Kidney (tissue), 14 donors: ENCODE measurements around the gene PAX7. TPM values are rescaled to one million over a fixed set of nuclear protein-coding genes. Genes with fewer than 3 reads are reported as not detected.

ENCODE experiments used
- DNase-seq, 5 donors: peaks; one replicate each; pipeline ENCODE4 v3.0.0-alpha.2; 2013 to 2020
- FAIRE-seq: peaks from 2 replicates; lab custom pipeline; 2012; peaks lifted over from hg19 to GRCh38; lab: Jason Lieb, UNC
- H3K27ac ChIP-seq, 2 donors: one replicate each; pipeline ENCODE4 v1.7.0; 2013; ENCODE audit warnings: low read depth in 2 of 2, low read length in 2 of 2, inconsistent platforms in 1 of 2
- H3K27me3 ChIP-seq: one replicate; pipeline ENCODE4 v1.7.1; 2013; ENCODE audit warnings: low read length, inconsistent platforms; ENCODE audit not compliant: control insufficient read depth, insufficient read depth
- H3K36me3 ChIP-seq, 3 donors: one replicate each; pipeline versions ENCODE4 v1.7.0 to v1.7.1; 2013; ENCODE audit warnings: low read length in 3 of 3, control low read depth in 1 of 3, inconsistent platforms in 1 of 3; ENCODE audit not compliant: insufficient read depth in 3 of 3, control insufficient read depth in 2 of 3
- H3K4me1 ChIP-seq, 3 donors: one replicate each; pipeline versions ENCODE4 v1.7.0 to v1.7.1; 2013; ENCODE audit warnings: low read length in 3 of 3, inconsistent platforms in 1 of 3, low read depth in 1 of 3; ENCODE audit not compliant: control insufficient read depth in 2 of 3, insufficient read depth in 2 of 3
- H3K4me3 ChIP-seq, 3 donors: one replicate each; pipeline versions ENCODE4 v1.7.0 to v1.8.1; 2013; ENCODE audit warnings: low read length in 3 of 3, control low read depth in 1 of 3, inconsistent platforms in 1 of 3
- H3K9ac ChIP-seq, 3 donors: one replicate each; pipeline versions ENCODE4 v1.7.0 to v1.7.1; 2013; ENCODE audit warnings: low read length in 3 of 3, control low read depth in 1 of 3, inconsistent platforms in 1 of 3
- H3K9me3 ChIP-seq, 3 donors: one replicate each; pipeline versions ENCODE4 v1.7.0 to v1.7.1; 2013; ENCODE audit warnings: low read length in 3 of 3, control low read depth in 1 of 3, inconsistent platforms in 1 of 3; ENCODE audit not compliant: control insufficient read depth in 2 of 3, insufficient read depth in 1 of 3
- intact Hi-C: fragments of 100-400 bp; cut with DNase I; formaldehyde crosslinking; loops from one replicate; pipeline ENCODE4 v1.11.1; 2022
- polyA plus RNA-seq: library from polyadenylated mRNA; stranded (reverse); fragments of 350-450 nt; fragmentation: Illumina TruSeq; extraction: RNeasy Lipid Tissue Mini Kit (QIAGEN cat#74804); gene quantifications from one replicate; pipeline ENCODE4 v1.2.3, GENCODE V29; 2014; ENCODE audit warnings: low read depth, low replicate concordance; ENCODE audit not compliant: insufficient read depth
- total RNA-seq: library from RNA; stranded (reverse); fragmentation: NEBNext Ultra II Directional; extraction: Animal tissue kit (Norgen Biotek cat#: 25700); gene quantifications from one replicate; pipeline ENCODE4 v1.2.1, GENCODE V29; 2021
- TF ChIP-seq, protein P1 (sequence below): IDR thresholded peaks from 3 replicates; pipeline ENCODE4 v1.5.1; 2012; ENCODE audit warnings: mild to moderate bottlenecking, moderate library complexity, borderline replicate concordance; ENCODE audit not compliant: insufficient read depth; ENCODE audit errors: extremely low read depth
- donor health status: control.
- donor health status: control.
- donor health status: control.
- donor health status: control.
- donor health status: control.
- donor health status: DM: yes; HTN: yes; CAD: no.
- donor health status: Normal renal cell carcinoma (clear cell type).

Gene PAX7
- total and polyA plus RNA-seq, 2 donors from 2014 or later = not detected

DNA sequence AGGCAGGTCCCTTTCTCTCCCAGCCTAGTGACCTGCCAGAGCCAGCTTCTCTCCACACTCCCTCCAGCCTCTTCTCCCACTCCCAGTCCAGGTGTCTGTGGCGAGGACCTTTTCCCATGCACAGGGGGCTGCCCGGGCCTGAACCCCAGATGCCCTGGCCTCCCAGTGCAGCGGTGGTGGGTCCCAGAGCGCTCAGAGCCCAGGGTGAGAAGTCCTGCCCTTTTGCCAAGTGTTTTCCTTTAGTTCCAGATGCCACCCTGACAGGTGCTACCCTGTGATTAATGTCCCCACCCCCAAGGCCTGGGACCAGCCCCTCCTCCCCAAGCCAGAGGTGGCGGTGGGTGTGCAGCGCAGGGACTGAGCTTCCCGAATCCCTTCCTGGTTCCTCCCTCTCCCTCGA lies 90.4 kb downstream of the PAX7 start:
- no peak overlapping the region for H3K27ac ChIP-seq
- intact Hi-C loops = no loop called here
- no peaks in the 10 kb centered on the region for H3K4me1 ChIP-seq
- TF ChIP-seq, protein P1, sequence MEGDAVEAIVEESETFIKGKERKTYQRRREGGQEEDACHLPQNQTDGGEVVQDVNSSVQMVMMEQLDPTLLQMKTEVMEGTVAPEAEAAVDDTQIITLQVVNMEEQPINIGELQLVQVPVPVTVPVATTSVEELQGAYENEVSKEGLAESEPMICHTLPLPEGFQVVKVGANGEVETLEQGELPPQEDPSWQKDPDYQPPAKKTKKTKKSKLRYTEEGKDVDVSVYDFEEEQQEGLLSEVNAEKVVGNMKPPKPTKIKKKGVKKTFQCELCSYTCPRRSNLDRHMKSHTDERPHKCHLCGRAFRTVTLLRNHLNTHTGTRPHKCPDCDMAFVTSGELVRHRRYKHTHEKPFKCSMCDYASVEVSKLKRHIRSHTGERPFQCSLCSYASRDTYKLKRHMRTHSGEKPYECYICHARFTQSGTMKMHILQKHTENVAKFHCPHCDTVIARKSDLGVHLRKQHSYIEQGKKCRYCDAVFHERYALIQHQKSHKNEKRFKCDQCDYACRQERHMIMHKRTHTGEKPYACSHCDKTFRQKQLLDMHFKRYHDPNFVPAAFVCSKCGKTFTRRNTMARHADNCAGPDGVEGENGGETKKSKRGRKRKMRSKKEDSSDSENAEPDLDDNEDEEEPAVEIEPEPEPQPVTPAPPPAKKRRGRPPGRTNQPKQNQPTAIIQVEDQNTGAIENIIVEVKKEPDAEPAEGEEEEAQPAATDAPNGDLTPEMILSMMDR = no peak
- H3K9me3 ChIP-seq = no peaks in the 10 kb centered on the region
- H3K27me3 ChIP-seq = peaks cover 21% of the 10 kb centered on the region
- no peak overlapping the region for H3K9ac ChIP-seq
- peak in 1 of 5 donors; percentile 31 for DNase-seq
- FAIRE-seq = no peak
- H3K36me3 ChIP-seq = no peaks in the 10 kb centered on the region
- no peak overlapping the region for H3K4me3 ChIP-seq

DNA sequence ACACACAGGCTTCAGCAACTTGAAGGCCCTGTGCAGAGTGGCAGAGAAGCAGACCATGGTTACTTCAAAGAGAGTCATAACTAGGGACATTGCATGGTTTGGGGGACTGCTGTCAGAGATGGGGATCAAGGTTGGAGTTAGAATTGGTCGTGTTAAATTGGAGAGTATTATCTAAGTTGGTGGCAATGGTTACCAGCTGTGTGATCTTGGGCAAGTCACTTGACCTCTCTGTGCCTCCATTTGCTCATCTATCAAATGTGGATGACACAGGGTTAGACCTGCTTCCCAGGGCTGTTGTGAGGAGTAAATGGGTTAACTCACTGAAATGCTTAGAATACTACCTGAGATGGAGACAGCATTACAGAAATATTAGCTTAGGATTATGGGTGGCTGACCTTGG lies 91.1 kb downstream of the PAX7 start:
- H3K36me3 ChIP-seq = no peaks in the 10 kb centered on the region
- TF ChIP-seq, protein P1 = no peak
- H3K4me3 ChIP-seq = no peak overlapping the region
- no peak overlapping the region for H3K9ac ChIP-seq
- FAIRE-seq (no peak), DNase-seq (no peak)
- no peaks in the 10 kb centered on the region for H3K9me3 ChIP-seq
- no peak overlapping the region for H3K27ac ChIP-seq
- no peaks in the 10 kb centered on the region for H3K4me1 ChIP-seq
- H3K27me3 ChIP-seq = peaks cover 19% of the 10 kb centered on the region
- intact Hi-C loops = no loop called here

DNA sequence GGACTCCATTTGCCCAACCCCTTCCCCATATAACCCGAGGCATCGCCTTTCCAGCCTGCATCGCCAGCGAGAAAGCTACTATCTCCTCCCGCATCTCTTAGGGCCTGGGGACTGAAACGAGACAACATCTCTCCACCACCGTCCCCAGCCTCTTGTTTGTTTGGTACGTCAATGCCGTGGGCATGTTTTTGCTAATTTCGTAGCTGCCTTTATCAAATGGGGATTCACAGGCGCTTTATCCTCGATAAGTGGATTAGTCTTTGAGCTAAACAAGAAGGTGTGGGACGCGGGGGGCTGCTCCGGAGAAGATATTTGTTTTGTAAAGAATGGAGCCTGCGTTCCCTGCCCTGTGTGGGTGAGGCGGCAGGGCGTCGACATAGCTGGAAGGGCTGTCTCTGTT lies 91.6 kb downstream of the PAX7 start:
- Histone ChIP-seq H3K27me3 (peaks cover 20% of the 10 kb centered on the region), H3K36me3 (no peaks in the 10 kb centered on the region), H3K27ac (no peak overlapping the region), H3K4me3 (no peak overlapping the region), H3K9me3 (no peaks in the 10 kb centered on the region), H3K9ac (no peak overlapping the region), H3K4me1 (no peaks in the 10 kb centered on the region)
- FAIRE-seq = no peak
- TF ChIP-seq, protein P1 = no peak
- intact Hi-C loops = no loop called here
- DNase-seq = no peak

DNA sequence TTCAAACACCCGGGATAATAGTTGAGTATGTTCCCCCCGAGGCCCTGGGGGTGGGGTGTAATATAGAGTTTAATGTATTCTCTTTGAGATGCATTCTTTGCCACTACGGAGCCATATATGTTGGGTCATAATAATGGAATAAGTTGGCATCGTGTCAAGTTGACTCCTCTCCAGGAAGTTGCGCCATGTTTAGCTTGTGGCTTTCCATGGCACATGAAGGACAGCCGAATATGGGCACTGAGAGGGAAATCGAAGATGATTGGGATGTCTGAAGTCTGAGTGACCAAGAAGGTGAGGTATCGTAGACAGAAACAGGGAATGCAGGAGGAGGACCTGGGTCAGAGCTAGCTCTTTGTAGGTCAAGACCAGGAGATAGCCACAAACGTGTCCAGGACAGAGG lies 92.6 kb downstream of the PAX7 start:
- TF ChIP-seq, protein P1 = no peak
- H3K4me1 ChIP-seq = no peaks in the 10 kb centered on the region
- no peak for FAIRE-seq
- no peak overlapping the region for H3K4me3 ChIP-seq
- H3K9me3 ChIP-seq = no peaks in the 10 kb centered on the region
- no peaks in the 10 kb centered on the region for H3K36me3 ChIP-seq
- no peak overlapping the region for H3K9ac ChIP-seq
- no peak for DNase-seq
- intact Hi-C loops = no loop called here
- no peak overlapping the region for H3K27ac ChIP-seq
- peaks cover 10% of the 10 kb centered on the region for H3K27me3 ChIP-seq
